ENCODE results near the gene ZNF410. TPM values are rescaled to one million over a fixed set of nuclear protein-coding genes. Genes with fewer than 3 reads are reported as not detected.

The ZNF410 gene
- total and polyA plus RNA-seq, 2 of the 13 experiments (the other 11 are each of a cell fraction or from before 2014, with no cell fraction given): 19.2 to 44.3 TPM

DNA sequence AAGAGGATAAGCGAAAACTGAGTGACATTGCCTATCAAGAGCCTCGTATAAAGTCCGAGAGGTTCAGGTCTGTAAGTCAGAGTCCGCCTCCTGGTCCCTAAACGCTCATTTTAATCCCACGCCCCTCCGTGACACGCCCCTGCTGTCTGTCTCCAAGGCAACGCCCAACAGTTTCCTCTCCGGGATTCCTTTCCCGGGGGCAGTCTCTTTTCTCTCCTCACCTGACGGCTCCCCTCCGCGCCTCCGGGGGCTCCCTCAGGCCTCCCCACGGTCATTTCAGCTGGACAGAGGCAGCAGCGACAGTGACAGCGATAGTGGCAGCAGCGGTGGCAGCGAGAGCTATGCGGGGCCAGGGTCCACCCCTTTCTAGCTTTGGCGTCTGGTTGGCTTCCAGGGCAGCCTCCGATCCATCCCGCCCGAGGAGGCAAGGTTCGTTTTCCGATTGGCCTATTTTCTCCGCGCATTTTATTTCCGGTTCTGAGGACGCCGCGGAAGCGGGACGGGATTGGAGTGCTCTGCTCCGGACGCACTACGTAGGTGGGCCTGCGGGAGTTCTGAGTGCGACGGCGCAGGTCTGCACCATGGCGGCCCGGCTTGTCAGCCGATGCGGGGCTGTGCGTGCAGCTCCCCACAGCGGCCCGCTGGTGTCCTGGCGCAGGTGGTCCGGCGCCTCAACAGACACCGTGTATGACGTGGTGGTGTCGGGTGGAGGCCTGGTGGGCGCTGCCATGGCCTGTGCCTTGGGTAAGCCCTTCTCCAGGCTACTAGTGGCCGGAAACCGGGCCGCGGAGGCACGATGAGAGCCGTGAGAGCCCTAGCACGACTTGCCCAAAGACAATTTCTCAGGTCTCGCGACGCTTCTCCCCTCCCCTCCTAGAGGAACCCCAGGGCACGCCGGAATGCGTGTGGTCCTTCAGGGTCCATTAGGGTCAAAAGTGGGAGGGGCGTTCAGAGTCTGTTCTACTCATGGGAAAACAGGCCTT lies 63.4 kb downstream of the ZNF410 start, which contains the start of the genes COQ6 and FAM161B (continued):
- TF ChIP-seq ZNF441 (CRISPR knock-in tag; IDR thresholded peaks at IDR 0.05; ENCODE audit: borderline replicate concordance) (peak; percentile 76), ZNF891 (CRISPR knock-in tag; IDR thresholded peaks at IDR 0.05) (peak; percentile 94), ZSCAN30 (CRISPR knock-in tag; IDR thresholded peaks at IDR 0.05) (no peak), PRPF4 (IDR thresholded peaks at IDR 0.05; ENCODE audit: low read depth, low read length, poor library complexity, severe bottlenecking) (no peak), RFXAP (CRISPR knock-in tag; IDR thresholded peaks at IDR 0.05; ENCODE audit: borderline replicate concordance) (peak; percentile 58; the same call in 1 of the 2 replicates), ZSCAN21 (CRISPR knock-in tag; IDR thresholded peaks at IDR 0.05; ENCODE audit: borderline replicate concordance) (no peak; the same call in 1 of the 2 replicates), PLRG1 (conservative IDR thresholded peaks at IDR 0.05) (no peak), ZBTB21 (CRISPR knock-in tag; IDR thresholded peaks at IDR 0.05) (peak; percentile 15; the same call in 1 of the 2 replicates), ZFP37 (CRISPR knock-in tag; IDR thresholded peaks at IDR 0.05; ENCODE audit: borderline replicate concordance) (peak; percentile 80; the same call in 1 of the 2 replicates), MAFG (CRISPR knock-in tag; IDR thresholded peaks at IDR 0.05) (no peak), TBP (CRISPR knock-in tag; IDR thresholded peaks at IDR 0.05) (no peak), ZNF619 (CRISPR knock-in tag; IDR thresholded peaks at IDR 0.05) (peak; percentile 25; the same call in 1 of the 2 replicates), ZNF569 (CRISPR knock-in tag; IDR thresholded peaks at IDR 0.05; ENCODE audit: borderline replicate concordance) (no peak; the same call in 1 of the 2 replicates), ZNF543 (CRISPR knock-in tag; IDR thresholded peaks at IDR 0.05) (0 out of 2 replicates have a peak, but pooled peaks have one; percentile 38), MIER2 (CRISPR knock-in tag; IDR thresholded peaks at IDR 0.05) (0 out of 2 replicates have a peak, but pooled peaks have one; percentile 7), SRSF1 (optimal IDR thresholded peaks at IDR 0.05; ENCODE audit: low read depth, low read length) (peak; percentile 55), TRIM24 (CRISPR knock-in tag; IDR thresholded peaks at IDR 0.05) (no peak), SMARCE1 (IDR thresholded peaks at IDR 0.05; ENCODE audit: borderline replicate concordance) (no peak), GFI1 (CRISPR knock-in tag; IDR thresholded peaks at IDR 0.05; ENCODE audit: borderline replicate concordance) (no peak; the same call in 1 of the 2 replicates)
- TF ChIP-seq, protein P1, sequence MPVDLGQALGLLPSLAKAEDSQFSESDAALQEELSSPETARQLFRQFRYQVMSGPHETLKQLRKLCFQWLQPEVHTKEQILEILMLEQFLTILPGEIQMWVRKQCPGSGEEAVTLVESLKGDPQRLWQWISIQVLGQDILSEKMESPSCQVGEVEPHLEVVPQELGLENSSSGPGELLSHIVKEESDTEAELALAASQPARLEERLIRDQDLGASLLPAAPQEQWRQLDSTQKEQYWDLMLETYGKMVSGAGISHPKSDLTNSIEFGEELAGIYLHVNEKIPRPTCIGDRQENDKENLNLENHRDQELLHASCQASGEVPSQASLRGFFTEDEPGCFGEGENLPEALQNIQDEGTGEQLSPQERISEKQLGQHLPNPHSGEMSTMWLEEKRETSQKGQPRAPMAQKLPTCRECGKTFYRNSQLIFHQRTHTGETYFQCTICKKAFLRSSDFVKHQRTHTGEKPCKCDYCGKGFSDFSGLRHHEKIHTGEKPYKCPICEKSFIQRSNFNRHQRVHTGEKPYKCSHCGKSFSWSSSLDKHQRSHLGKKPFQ (CRISPR knock-in tag; IDR thresholded peaks at IDR 0.05; ENCODE audit: insufficient replicate concordance): peak; percentile 76
- TF ChIP-seq, protein P2, sequence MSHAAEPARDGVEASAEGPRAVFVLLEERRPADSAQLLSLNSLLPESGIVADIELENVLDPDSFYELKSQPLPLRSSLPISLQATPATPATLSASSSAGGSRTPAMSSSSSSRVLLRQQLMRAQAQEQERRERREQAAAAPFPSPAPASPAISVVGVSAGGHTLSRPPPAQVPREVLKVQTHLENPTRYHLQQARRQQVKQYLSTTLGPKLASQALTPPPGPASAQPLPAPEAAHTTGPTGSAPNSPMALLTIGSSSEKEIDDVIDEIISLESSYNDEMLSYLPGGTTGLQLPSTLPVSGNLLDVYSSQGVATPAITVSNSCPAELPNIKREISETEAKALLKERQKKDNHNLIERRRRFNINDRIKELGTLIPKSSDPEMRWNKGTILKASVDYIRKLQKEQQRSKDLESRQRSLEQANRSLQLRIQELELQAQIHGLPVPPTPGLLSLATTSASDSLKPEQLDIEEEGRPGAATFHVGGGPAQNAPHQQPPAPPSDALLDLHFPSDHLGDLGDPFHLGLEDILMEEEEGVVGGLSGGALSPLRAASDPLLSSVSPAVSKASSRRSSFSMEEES (CRISPR knock-in tag; IDR thresholded peaks at IDR 0.05): peak; percentile 30
- TF ChIP-seq, protein P3, sequence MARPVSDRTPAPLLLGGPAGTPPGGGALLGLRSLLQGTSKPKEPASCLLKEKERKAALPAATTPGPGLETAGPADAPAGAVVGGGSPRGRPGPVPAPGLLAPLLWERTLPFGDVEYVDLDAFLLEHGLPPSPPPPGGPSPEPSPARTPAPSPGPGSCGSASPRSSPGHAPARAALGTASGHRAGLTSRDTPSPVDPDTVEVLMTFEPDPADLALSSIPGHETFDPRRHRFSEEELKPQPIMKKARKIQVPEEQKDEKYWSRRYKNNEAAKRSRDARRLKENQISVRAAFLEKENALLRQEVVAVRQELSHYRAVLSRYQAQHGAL (CRISPR knock-in tag; IDR thresholded peaks at IDR 0.05; ENCODE audit: not compliant biosample characterization): no peak
- TF ChIP-seq, protein P4, sequence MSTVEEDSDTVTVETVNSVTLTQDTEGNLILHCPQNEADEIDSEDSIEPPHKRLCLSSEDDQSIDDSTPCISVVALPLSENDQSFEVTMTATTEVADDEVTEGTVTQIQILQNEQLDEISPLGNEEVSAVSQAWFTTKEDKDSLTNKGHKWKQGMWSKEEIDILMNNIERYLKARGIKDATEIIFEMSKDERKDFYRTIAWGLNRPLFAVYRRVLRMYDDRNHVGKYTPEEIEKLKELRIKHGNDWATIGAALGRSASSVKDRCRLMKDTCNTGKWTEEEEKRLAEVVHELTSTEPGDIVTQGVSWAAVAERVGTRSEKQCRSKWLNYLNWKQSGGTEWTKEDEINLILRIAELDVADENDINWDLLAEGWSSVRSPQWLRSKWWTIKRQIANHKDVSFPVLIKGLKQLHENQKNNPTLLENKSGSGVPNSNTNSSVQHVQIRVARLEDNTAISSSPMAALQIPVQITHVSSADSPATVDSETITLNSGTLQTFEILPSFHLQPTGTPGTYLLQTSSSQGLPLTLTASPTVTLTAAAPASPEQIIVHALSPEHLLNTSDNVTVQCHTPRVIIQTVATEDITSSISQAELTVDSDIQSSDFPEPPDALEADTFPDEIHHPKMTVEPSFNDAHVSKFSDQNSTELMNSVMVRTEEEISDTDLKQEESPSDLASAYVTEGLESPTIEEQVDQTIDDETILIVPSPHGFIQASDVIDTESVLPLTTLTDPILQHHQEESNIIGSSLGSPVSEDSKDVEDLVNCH (CRISPR knock-in tag; IDR thresholded peaks at IDR 0.05): no peak

Data from HepG2 (cell line).